PFSK-1 (cell line): ENCODE results near the gene CASZ1.

Experiments used
- FOXP2 ChIP-seq: optimal IDR thresholded peaks from 2 replicates; pipeline ENCODE3; 2011; ENCODE audit warnings: borderline replicate concordance, control low read depth, inconsistent platforms; ENCODE audit not compliant: insufficient read depth; ENCODE audit errors: extremely low read length, extremely low read depth
- POLR2AphosphoS5 ChIP-seq: IDR thresholded peaks from 2 replicates; pipeline ENCODE4 v1.6.1; 2012; ENCODE audit warnings: low read depth, mild to moderate bottlenecking, control low read depth, low read length, moderate library complexity
- SIN3A ChIP-seq: IDR thresholded peaks from 2 replicates; pipeline ENCODE4 v1.6.1; 2012; ENCODE audit warnings: mild to moderate bottlenecking, low read length, moderate library complexity, borderline replicate concordance; ENCODE audit not compliant: insufficient read depth
- TAF1 ChIP-seq: IDR thresholded peaks from 2 replicates; pipeline ENCODE4 v1.6.1; 2012; ENCODE audit warnings: low read length, control low read depth, borderline replicate concordance; ENCODE audit not compliant: insufficient read depth
- TF ChIP-seq, protein P1 (sequence below), 2 experiments: IDR thresholded peaks; 2 replicates each; pipeline versions ENCODE4 v1.6.1 to v1.8.0; 2011 to 2012; ENCODE audit warnings: low read depth in 2 of 2, low read length in 2 of 2, control low read depth in 1 of 2, inconsistent platforms in 1 of 2, mild to moderate bottlenecking in 1 of 2, moderate library complexity in 1 of 2; ENCODE audit not compliant: insufficient read depth in 1 of 2

DNA sequence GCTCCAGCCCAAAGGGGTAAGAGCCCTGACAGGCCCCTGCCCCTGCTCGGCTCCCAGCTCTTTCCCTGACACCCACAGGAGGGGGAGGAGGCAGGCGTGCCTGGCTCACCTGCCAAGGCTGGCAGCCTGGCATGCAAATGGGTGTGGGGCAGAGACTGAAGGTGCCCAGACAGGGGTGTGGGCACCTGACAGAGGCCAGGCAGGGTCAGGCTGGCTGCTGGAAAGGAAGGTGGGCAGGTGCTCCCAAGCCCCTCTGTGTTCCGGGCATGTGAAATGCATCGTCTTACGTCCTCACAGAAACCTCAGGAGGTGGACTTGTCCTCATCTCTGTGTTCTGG, 19.4 kb upstream of the CASZ1 start:
- TF ChIP-seq TAF1 (no peak), POLR2AphosphoS5 (no peak), SIN3A (no peak), FOXP2 (no peak)
- TF ChIP-seq, protein P1, sequence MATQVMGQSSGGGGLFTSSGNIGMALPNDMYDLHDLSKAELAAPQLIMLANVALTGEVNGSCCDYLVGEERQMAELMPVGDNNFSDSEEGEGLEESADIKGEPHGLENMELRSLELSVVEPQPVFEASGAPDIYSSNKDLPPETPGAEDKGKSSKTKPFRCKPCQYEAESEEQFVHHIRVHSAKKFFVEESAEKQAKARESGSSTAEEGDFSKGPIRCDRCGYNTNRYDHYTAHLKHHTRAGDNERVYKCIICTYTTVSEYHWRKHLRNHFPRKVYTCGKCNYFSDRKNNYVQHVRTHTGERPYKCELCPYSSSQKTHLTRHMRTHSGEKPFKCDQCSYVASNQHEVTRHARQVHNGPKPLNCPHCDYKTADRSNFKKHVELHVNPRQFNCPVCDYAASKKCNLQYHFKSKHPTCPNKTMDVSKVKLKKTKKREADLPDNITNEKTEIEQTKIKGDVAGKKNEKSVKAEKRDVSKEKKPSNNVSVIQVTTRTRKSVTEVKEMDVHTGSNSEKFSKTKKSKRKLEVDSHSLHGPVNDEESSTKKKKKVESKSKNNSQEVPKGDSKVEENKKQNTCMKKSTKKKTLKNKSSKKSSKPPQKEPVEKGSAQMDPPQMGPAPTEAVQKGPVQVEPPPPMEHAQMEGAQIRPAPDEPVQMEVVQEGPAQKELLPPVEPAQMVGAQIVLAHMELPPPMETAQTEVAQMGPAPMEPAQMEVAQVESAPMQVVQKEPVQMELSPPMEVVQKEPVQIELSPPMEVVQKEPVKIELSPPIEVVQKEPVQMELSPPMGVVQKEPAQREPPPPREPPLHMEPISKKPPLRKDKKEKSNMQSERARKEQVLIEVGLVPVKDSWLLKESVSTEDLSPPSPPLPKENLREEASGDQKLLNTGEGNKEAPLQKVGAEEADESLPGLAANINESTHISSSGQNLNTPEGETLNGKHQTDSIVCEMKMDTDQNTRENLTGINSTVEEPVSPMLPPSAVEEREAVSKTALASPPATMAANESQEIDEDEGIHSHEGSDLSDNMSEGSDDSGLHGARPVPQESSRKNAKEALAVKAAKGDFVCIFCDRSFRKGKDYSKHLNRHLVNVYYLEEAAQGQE (IDR thresholded peaks at IDR 0.05; ENCODE audit: insufficient read depth in 1 of 2, low read depth in 2 of 2, low read length in 2 of 2): no peak
